ENCODE data around the gene TBC1D8. TPM values are rescaled to one million over a fixed set of nuclear protein-coding genes. Genes with fewer than 3 reads are reported as not detected.

TBC1D8 gene
- total and polyA plus RNA-seq, 2 of the 8 experiments (the other 6 are each of a cell fraction or from before 2014, with no cell fraction given) = 20.8 to 21.8 TPM

- H3K14ac ChIP-seq (ENCODE audit: insufficient read length) = no peak overlapping the region
- H3K4me3 ChIP-seq (ENCODE audit: extremely low read depth in 1 of 4, insufficient read depth in 2 of 4, low read depth in 3 of 4, low read length in 4 of 4) = no peak overlapping the region
- H2BK15ac ChIP-seq (ENCODE audit: low read length) = no peak overlapping the region; the same call in 1 of the 2 replicates
- no peak for FAIRE-seq
- peak overlapping the region; percentile 3 for H4K91ac ChIP-seq (replicated peaks; ENCODE audit: insufficient read length, low read length)
- H4K8ac ChIP-seq (ENCODE audit: extremely low read depth, insufficient read depth, low read length) = peak overlapping the region; percentile 1; the same call in 1 of the 2 replicates
- no peak overlapping the region for H3K27ac ChIP-seq (ENCODE audit: low read depth, low read length)
- peaks cover 0 to 64% of the 10 kb centered on the region in 2 experiments; a peak in 2 of 4 replicates for H3K79me2 ChIP-seq (ENCODE audit: control insufficient read depth in 1 of 2, insufficient read depth in 2 of 2, low read length in 2 of 2)
- no peak overlapping the region for H2BK120ac ChIP-seq (replicated peaks; ENCODE audit: low read depth, low read length)
- H3K23ac ChIP-seq (ENCODE audit: insufficient read length) = no peak overlapping the region
- ChIA-PET POLR2A (ENCODE audit: partially characterized antibody) (interaction anchor here (0.6 to 1.1 kb wide), 2 partner anchors 80 to 99 kb away, joined by 3 read pairs; no protein-coding TSS in a partner anchor), CTCF (ENCODE audit: partially characterized antibody) (no interaction called here)
- H3K23me2 ChIP-seq (ENCODE audit: low read depth, low read length) = no peaks in the 10 kb centered on the region
- no peak overlapping the region for H2AFZ ChIP-seq (ENCODE audit: low read length)
- peaks cover 9 to 23% (median 19%) of the 10 kb centered on the region in 4 experiments for H3K4me1 ChIP-seq (replicated peaks in 1 of 4; ENCODE audit: control insufficient read depth in 3 of 4, insufficient read depth in 4 of 4, low read length in 3 of 4)
- DNase-seq (ENCODE audit: low read depth in 1 of 2, low spot score in 2 of 2) = no peak
- H3K18ac ChIP-seq (ENCODE audit: extremely low read depth, low read length) = no peak overlapping the region
- no peak overlapping the region for H3K9ac ChIP-seq (replicated peaks in 1 of 4; ENCODE audit: extremely low read depth in 1 of 4, low read depth in 3 of 4, low read length in 3 of 4)
- peaks cover 6% of the 10 kb centered on the region for H3K79me1 ChIP-seq (ENCODE audit: low read depth, low read length)
- no peak overlapping the region for H3K4me2 ChIP-seq (ENCODE audit: insufficient read depth in 1 of 2, low read depth in 2 of 2, low read length in 2 of 2)
- H2BK5ac ChIP-seq (ENCODE audit: low read depth, low read length) = no peak overlapping the region
- H4K5ac ChIP-seq (ENCODE audit: insufficient read length, low read depth, low read length) = no peak overlapping the region
- H3K4ac ChIP-seq (replicated peaks; ENCODE audit: insufficient read length, low read depth, low read length) = no peak overlapping the region
- 84% methylated on average over 14 of the region's 14 CpGs; no CpG with 5 or more reads in 1 of the 2 experiments for WGBS, 2 experiments (ENCODE audit: extremely low coverage in 1 of 2, insufficient coverage in 1 of 2, insufficient read length in 1 of 2, insufficient replicate concordance in 2 of 2, low coverage in 1 of 2, low lambda C conversion rate in 2 of 2, missing lambda C conversion rate in 1 of 2)
- no peak overlapping the region for H3K56ac ChIP-seq (replicated peaks; ENCODE audit: insufficient read length, low read depth, low read length)
- H3K9me3 ChIP-seq (ENCODE audit: insufficient read depth in 2 of 2, low read depth in 1 of 2, low read length in 1 of 2) = no peaks in the 10 kb centered on the region
- peaks cover 0 to 4% of the 10 kb centered on the region in 2 experiments for H4K20me1 ChIP-seq (replicated peaks in 1 of 2; ENCODE audit: control insufficient read depth in 1 of 2, insufficient read depth in 2 of 2, low read length in 2 of 2)
- H3K36me3 ChIP-seq (ENCODE audit: control insufficient read depth in 2 of 4, insufficient read depth in 4 of 4, low read length in 3 of 4) = no peaks in the 10 kb centered on the region
- no peak overlapping the region for H2BK12ac ChIP-seq (ENCODE audit: low read depth, low read length)
- 0 out of 2 replicates have a peak overlapping the region, but pooled peaks have one; percentile 32 for H2AK5ac ChIP-seq (ENCODE audit: low read depth, low read length)
- no peak overlapping the region for H2BK20ac ChIP-seq (ENCODE audit: low read length)
- no peaks in the 10 kb centered on the region for H3K27me3 ChIP-seq (replicated peaks in 1 of 4; ENCODE audit: control insufficient read depth in 3 of 4, extremely low read depth in 1 of 4, insufficient read depth in 3 of 4, low read length in 3 of 4)
- TF ChIP-seq TEAD4 (IDR thresholded peaks at IDR 0.05; ENCODE audit: low read depth, low read length) (no peak), CTCF (IDR thresholded peaks at IDR 0.05; ENCODE audit: control extremely low read depth in 1 of 3, insufficient read depth in 1 of 3, low read depth in 1 of 3, low read length in 3 of 3) (no peak), CEBPB (IDR thresholded peaks at IDR 0.05; ENCODE audit: low read depth, low read length) (no peak), BRCA1 (IDR thresholded peaks at IDR 0.05; ENCODE audit: low read depth, low read length) (no peak), CHD1 (IDR thresholded peaks at IDR 0.05; ENCODE audit: low read depth, low read length) (no peak), SUZ12 (IDR thresholded peaks at IDR 0.05; ENCODE audit: low read length) (no peak)
These were observed 41.6 kb downstream of the TBC1D8 start for GRCh38 chr2:101109451-101110118.
